ENCODE results near the gene FASTKD3. TPM values are rescaled to one million over a fixed set of nuclear protein-coding genes. Genes with fewer than 3 reads are reported as not detected.

Gene FASTKD3
- total and polyA plus RNA-seq, 10 of the 15 experiments (the other 5 are each of a cell fraction or from before 2014, with no cell fraction given), result 12.1 to 59.6 (median 25.3) TPM

GRCh38 chr5:7888901-7889300 lies 20.1 kb upstream of the FASTKD3 start:
- Histone ChIP-seq H3K79me2 (ENCODE audit: control insufficient read depth, insufficient read depth, low read length) (no peaks in the 10 kb centered on the region), H3K4me3 (no peak overlapping the region), H3K4me2 (ENCODE audit: control insufficient read depth, insufficient read depth) (no peak overlapping the region), H3K27ac (ENCODE audit: control insufficient read depth, insufficient read depth) (no peak overlapping the region), H3K27me3 (replicated peaks in 1 of 2; ENCODE audit: control insufficient read depth in 2 of 2, insufficient read depth in 2 of 2, low read length in 1 of 2) (no peaks in the 10 kb centered on the region), H2AFZ (ENCODE audit: control insufficient read depth, low read depth, low read length) (no peak overlapping the region), H3K9ac (ENCODE audit: control insufficient read depth, insufficient read depth, low read length) (no peak overlapping the region), H3K9me3 (replicated peaks; ENCODE audit: control insufficient read depth, insufficient read depth, low read length) (no peaks in the 10 kb centered on the region), H4K20me1 (ENCODE audit: control insufficient read depth, insufficient read depth) (no peaks in the 10 kb centered on the region), H3K36me3 (ENCODE audit: control insufficient read depth in 2 of 2, insufficient read depth in 2 of 2, low read length in 1 of 2) (peaks cover 13 to 23% of the 10 kb centered on the region in 2 experiments), H3K4me1 (ENCODE audit: control insufficient read depth, insufficient read depth, low read length) (no peaks in the 10 kb centered on the region)
- in situ Hi-C loops (cut with MboI), result no loop called here
- ChIA-PET SMC1A (ENCODE audit: uncharacterized antibody, unreplicated experiment) (interaction anchor here (0.8 to 3.3 kb wide), 4 partner anchors 11 to 39 kb away, joined by 3 to 17 read pairs (median 11); no protein-coding TSS in a partner anchor), CTCF (interaction anchor here (0.7 to 6.8 kb wide), 4 partner anchors 17 to 134 kb away, joined by 3 to 92 read pairs (median 4); partner anchors contain the start of genes FASTKD3 and MTRR), POLR2A (no interaction called here), RAD21 (ENCODE audit: unreplicated experiment) (interaction anchor here (0.9 to 1.4 kb wide), 2 partner anchors 22 to 40 kb away, joined by 3 read pairs; no protein-coding TSS in a partner anchor)
- FAIRE-seq, result no peak
- ATAC-seq, result no peak
- BruUV-seq (replicated peaks), result no TSS peak
- no peak for DNase-seq (ENCODE audit: low read depth, low spot score)
- intact Hi-C loops (cut with micrococcal nuclease; ENCODE audit: unreplicated experiment), result no loop called here
- TF ChIP-seq BCLAF1 (IDR thresholded peaks at IDR 0.05), result no peak
- WGBS (ENCODE audit: insufficient coverage, insufficient replicate concordance, low lambda C conversion rate, missing lambda C conversion rate), result 98% methylated on average over 9 of the region's 9 CpGs

GRCh38 chr5:7886849-7887475 lies 18.1 kb upstream of the FASTKD3 start:
- no peak overlapping the region for H3K4me3 ChIP-seq
- H3K4me1 ChIP-seq (ENCODE audit: control insufficient read depth, insufficient read depth, low read length), result no peaks in the 10 kb centered on the region
- ChIA-PET RAD21 (ENCODE audit: unreplicated experiment) (interaction anchor here (1.0 to 1.6 kb wide), 13 partner anchors 9 to 1063 kb away, joined by 3 to 13 read pairs (median 5); partner anchors contain the start of genes FASTKD3 and MTRR), CTCF (interaction anchor here (0.8 to 6.8 kb wide), 18 partner anchors 9 to 954 kb away, joined by 3 to 92 read pairs (median 6); partner anchors contain the start of genes FASTKD3 and MTRR), SMC1A (ENCODE audit: uncharacterized antibody, unreplicated experiment) (interaction anchor here (0.5 to 3.3 kb wide), 17 partner anchors 9 to 1350 kb away, joined by 3 to 17 read pairs (median 4); partner anchors contain the start of gene FASTKD3), POLR2A (interaction anchor here (0.5 to 1.3 kb wide), 3 partner anchors 17 to 35 kb away, joined by 3 to 4 read pairs (median 3); partner anchors contain the start of genes FASTKD3 and MTRR)
- no peaks in the 10 kb centered on the region for H3K27me3 ChIP-seq (replicated peaks in 1 of 2; ENCODE audit: control insufficient read depth in 2 of 2, insufficient read depth in 2 of 2, low read length in 1 of 2)
- WGBS (ENCODE audit: insufficient coverage, insufficient replicate concordance, low lambda C conversion rate, missing lambda C conversion rate), result 82% methylated on average over 7 of the region's 7 CpGs
- H3K9ac ChIP-seq (ENCODE audit: control insufficient read depth, insufficient read depth, low read length), result no peak overlapping the region
- peak; percentile 55 for ATAC-seq
- no peak for DNase-seq (ENCODE audit: low read depth, low spot score)
- intact Hi-C loops (cut with micrococcal nuclease; ENCODE audit: unreplicated experiment), result no loop called here
- H3K79me2 ChIP-seq (ENCODE audit: control insufficient read depth, insufficient read depth, low read length), result no peaks in the 10 kb centered on the region
- H3K36me3 ChIP-seq (ENCODE audit: control insufficient read depth in 2 of 2, insufficient read depth in 2 of 2, low read length in 1 of 2), result peaks cover 16 to 25% of the 10 kb centered on the region in 2 experiments
- no peak overlapping the region for H2AFZ ChIP-seq (ENCODE audit: control insufficient read depth, low read depth, low read length)
- no peaks in the 10 kb centered on the region for H4K20me1 ChIP-seq (ENCODE audit: control insufficient read depth, insufficient read depth)
- in situ Hi-C loops (cut with MboI), result no loop called here
- no peak for TF ChIP-seq JUNB (IDR thresholded peaks at IDR 0.05)
- TF ChIP-seq CBFB (IDR thresholded peaks at IDR 0.05; ENCODE audit: low read depth), result no peak
- TF ChIP-seq RAD21 (IDR thresholded peaks at IDR 0.05; ENCODE audit: insufficient read depth, low read depth, low read length), result peak; percentile 50
- peak; percentile 5; the same call in 1 of the 2 replicates for TF ChIP-seq SMC3 (IDR thresholded peaks at IDR 0.05; ENCODE audit: borderline replicate concordance, low read length)
- peak; percentile 25 to 52 (median 45); a peak in 4 of 6 replicates for TF ChIP-seq CTCF (IDR thresholded peaks at IDR 0.05 in 2 of 3, conservative IDR thresholded peaks at IDR 0.05 in 1 of 3; ENCODE audit: control insufficient read depth in 2 of 3, extremely low read depth in 1 of 3, insufficient read depth in 1 of 3, low read depth in 3 of 3, low read length in 3 of 3)
- no peaks in the 10 kb centered on the region for H3K9me3 ChIP-seq (replicated peaks; ENCODE audit: control insufficient read depth, insufficient read depth, low read length)
- no TSS peak for BruUV-seq (replicated peaks)
- no peak overlapping the region for H3K4me2 ChIP-seq (ENCODE audit: control insufficient read depth, insufficient read depth)
- H3K27ac ChIP-seq (ENCODE audit: control insufficient read depth, insufficient read depth), result no peak overlapping the region
- FAIRE-seq, result no peak
